H9 (cell line): ENCODE measurements around the gene YTHDC1. TPM values are rescaled to one million over a fixed set of nuclear protein-coding genes. Genes with fewer than 3 reads are reported as not detected.

Experiments
- DNase-seq: peaks from one replicate; pipeline ENCODE4 v3.0.0-alpha.2; 2017
- H2AFZ ChIP-seq: one replicate; pipeline ENCODE4 v1.6.1; 2013; ENCODE audit warnings: mild to moderate bottlenecking, low read length, control low read depth, moderate library complexity
- H2AK5ac ChIP-seq: 2 replicates; pipeline ENCODE4 v1.6.1; 2013; ENCODE audit warnings: low read length, control low read depth, mixed read lengths; ENCODE audit not compliant: insufficient read length
- H2BK120ac ChIP-seq: one replicate; pipeline ENCODE4 v1.6.1; 2013; ENCODE audit warnings: low read depth, mild to moderate bottlenecking, low read length, control low read depth, inconsistent platforms; ENCODE audit not compliant: poor library complexity, severe bottlenecking
- H2BK12ac ChIP-seq: 2 replicates; pipeline ENCODE4 v1.6.1; 2013; ENCODE audit warnings: low read length, control low read depth, mixed read lengths, low read depth; ENCODE audit not compliant: insufficient read length
- H2BK15ac ChIP-seq: 2 replicates; pipeline ENCODE4 v1.6.1; 2013; ENCODE audit warnings: low read depth, low read length, control low read depth
- H2BK20ac ChIP-seq: one replicate; pipeline ENCODE4 v1.6.1; 2013; ENCODE audit warnings: low read depth, mild to moderate bottlenecking, low read length, control low read depth, inconsistent platforms; ENCODE audit not compliant: poor library complexity, severe bottlenecking
- H2BK5ac ChIP-seq: 2 replicates; pipeline ENCODE4 v1.6.1; 2013; ENCODE audit warnings: low read length, control low read depth, mixed read lengths; ENCODE audit not compliant: insufficient read length
- H3K14ac ChIP-seq: 2 replicates; pipeline ENCODE4 v1.6.1; 2013; ENCODE audit warnings: low read length, control low read depth; ENCODE audit not compliant: insufficient read depth
- H3K18ac ChIP-seq: 2 replicates; pipeline ENCODE4 v1.6.1; 2013; ENCODE audit warnings: low read depth, mild to moderate bottlenecking, mixed read lengths, low read length, control low read depth; ENCODE audit not compliant: insufficient read length
- H3K23ac ChIP-seq: 2 replicates; pipeline ENCODE4 v1.6.1; 2013; ENCODE audit warnings: low read length, control low read depth, mixed read lengths, low read depth; ENCODE audit not compliant: insufficient read length
- H3K23me2 ChIP-seq: 2 replicates; pipeline ENCODE4 v1.6.1; 2013; ENCODE audit warnings: low read depth, mild to moderate bottlenecking, mixed read lengths, low read length, control low read depth; ENCODE audit not compliant: insufficient read length, poor library complexity, severe bottlenecking
- H3K27ac ChIP-seq: 2 replicates; pipeline ENCODE4 v1.5.1; 2013; ENCODE audit warnings: low read length, control low read depth, mixed read lengths, low read depth; ENCODE audit not compliant: insufficient read length
- H3K27me3 ChIP-seq: 2 replicates; pipeline ENCODE4 v1.6.1; 2013; ENCODE audit warnings: low read length, control low read depth, inconsistent platforms; ENCODE audit not compliant: insufficient read depth
- H3K4ac ChIP-seq: 2 replicates; pipeline ENCODE4 v1.6.1; 2013; ENCODE audit warnings: low read depth, mild to moderate bottlenecking, control low read depth, inconsistent platforms, low read length, moderate library complexity
- H3K4me1 ChIP-seq: 2 replicates; pipeline ENCODE4 v1.6.1; 2013; ENCODE audit warnings: low read length, control low read depth, inconsistent platforms; ENCODE audit not compliant: insufficient read depth
- H3K4me2 ChIP-seq: 2 replicates; pipeline ENCODE4 v1.6.1; 2013; ENCODE audit warnings: low read length, control low read depth, mixed read lengths; ENCODE audit not compliant: insufficient read length, insufficient read depth
- H3K56ac ChIP-seq: 2 replicates; pipeline ENCODE4 v1.6.1; 2013; ENCODE audit warnings: low read depth, mild to moderate bottlenecking, mixed read lengths, low read length, control low read depth; ENCODE audit not compliant: insufficient read length
- H3K79me1 ChIP-seq: 2 replicates; pipeline ENCODE4 v1.6.1; 2013; ENCODE audit warnings: low read depth, mild to moderate bottlenecking, moderate library complexity, low read length, control low read depth, inconsistent platforms; ENCODE audit not compliant: insufficient read depth, poor library complexity, severe bottlenecking
- H3K79me2 ChIP-seq: 2 replicates; pipeline ENCODE4 v1.6.1; 2013; ENCODE audit warnings: low read length, control low read depth, inconsistent platforms; ENCODE audit not compliant: insufficient read depth
- H3K9ac ChIP-seq: 2 replicates; pipeline ENCODE4 v1.6.1; 2013; ENCODE audit warnings: low read length, control low read depth, mixed read lengths; ENCODE audit not compliant: insufficient read length; ENCODE audit errors: extremely low read depth
- H3K9me3 ChIP-seq: one replicate; pipeline ENCODE4 v1.6.1; 2013; ENCODE audit warnings: low read depth, low read length, inconsistent platforms; ENCODE audit not compliant: control insufficient read depth
- H3T11ph ChIP-seq: one replicate; pipeline ENCODE4 v1.6.1; 2013; ENCODE audit warnings: mild to moderate bottlenecking, low read length, control low read depth, inconsistent platforms
- H4K20me1 ChIP-seq: one replicate; pipeline ENCODE4 v1.6.1; 2013; ENCODE audit not compliant: control insufficient read depth, insufficient read length, insufficient read depth
- H4K5ac ChIP-seq: 2 replicates; pipeline ENCODE4 v1.6.1; 2013; ENCODE audit warnings: low read depth, mild to moderate bottlenecking, mixed read lengths, low read length, control low read depth; ENCODE audit not compliant: insufficient read length
- H4K8ac ChIP-seq: replicated peaks from 2 replicates; pipeline ENCODE4 v1.6.1; 2013; ENCODE audit warnings: low read length, control low read depth, mixed read lengths, low read depth; ENCODE audit not compliant: insufficient read length
- H4K91ac ChIP-seq: 2 replicates; pipeline ENCODE4 v1.6.1; 2013; ENCODE audit warnings: low read depth, mild to moderate bottlenecking, moderate library complexity, mixed read lengths, low read length, control low read depth; ENCODE audit not compliant: insufficient read length
- H3K27ac Mint-ChIP-seq, 3 experiments: 2 replicates in 2 of 3; 3 replicates in 1 of 3; pipeline ENCODE4 v1.8.0; 2020 to 2021; ENCODE audit warnings: mixed read lengths in 3 of 3, mild to moderate bottlenecking in 1 of 3, moderate library complexity in 1 of 3
- H3K27me3 Mint-ChIP-seq: 2 replicates; pipeline ENCODE4 v1.8.0; 2021; ENCODE audit warnings: low read depth, mild to moderate bottlenecking, moderate library complexity, mixed read lengths
- H3K36me3 Mint-ChIP-seq, 3 experiments: 2 replicates in 2 of 3; 3 replicates in 1 of 3; pipeline ENCODE4 v1.8.0; 2020 to 2021; ENCODE audit warnings: low read depth in 3 of 3, mixed read lengths in 3 of 3; ENCODE audit not compliant: insufficient read depth in 1 of 3
- H3K4me1 Mint-ChIP-seq, 2 experiments: 2 replicates each; pipeline ENCODE4 v1.8.0; 2020; ENCODE audit warnings: mixed read lengths in 2 of 2
- H3K4me3 Mint-ChIP-seq, 2 experiments: 2 replicates in 1 of 2; 3 replicates in 1 of 2; pipeline ENCODE4 v1.8.0; 2020 to 2021; ENCODE audit warnings: mild to moderate bottlenecking in 2 of 2, mixed read lengths in 2 of 2, moderate library complexity in 1 of 2
- H3K9me3 Mint-ChIP-seq, 2 experiments: 2 replicates in 1 of 2; 3 replicates in 1 of 2; pipeline ENCODE4 v1.8.0; 2020; ENCODE audit warnings: mild to moderate bottlenecking in 2 of 2, mixed read lengths in 2 of 2, moderate library complexity in 1 of 2
- WGBS: extraction: QIAGEN DNeasy Blood & Tissue Kit; methylation state at CpG from one replicate; pipeline ENCODE4 v1.1.7; 2013; ENCODE audit warnings: missing lambda C conversion rate, low lambda C conversion rate, mixed read lengths; ENCODE audit not compliant: insufficient read length; ENCODE audit errors: extremely low coverage; 5-methylcytosine and 5-hydroxymethylcytosine counted together
- total RNA-seq: library from RNA; stranded (reverse); gene quantifications from 2 replicates; pipeline ENCODE4 v1.2.1, GENCODE V29; 2021
- TF ChIP-seq, protein P1 (sequence below): fragments of 200-600 bp; sonication (generic); conservative IDR thresholded peaks from 3 replicates; pipeline ENCODE4 v1.8.0; 2021; ENCODE audit warnings: antibody characterized with exemption, mild to moderate bottlenecking

The YTHDC1 gene
- total RNA-seq, 1 experiment from 2014 or later, result 158 TPM

GRCh38 chr4:68287704-68288392 is 62.0 kb downstream of the YTHDC1 start:
- H3K79me2 ChIP-seq, result no peaks in the 10 kb centered on the region
- H2BK12ac ChIP-seq, result no peak overlapping the region
- no peak overlapping the region for H2BK120ac ChIP-seq
- H4K91ac ChIP-seq, result no peak overlapping the region
- H4K20me1 ChIP-seq, result no peaks in the 10 kb centered on the region
- no peaks in the 10 kb centered on the region for H3K9me3 ChIP-seq
- H3K4me2 ChIP-seq, result no peak overlapping the region
- H2BK5ac ChIP-seq, result no peak overlapping the region
- no peak overlapping the region for H3K56ac ChIP-seq
- H3K4me3 Mint-ChIP-seq, result no peak overlapping the region
- TF ChIP-seq, protein P1, sequence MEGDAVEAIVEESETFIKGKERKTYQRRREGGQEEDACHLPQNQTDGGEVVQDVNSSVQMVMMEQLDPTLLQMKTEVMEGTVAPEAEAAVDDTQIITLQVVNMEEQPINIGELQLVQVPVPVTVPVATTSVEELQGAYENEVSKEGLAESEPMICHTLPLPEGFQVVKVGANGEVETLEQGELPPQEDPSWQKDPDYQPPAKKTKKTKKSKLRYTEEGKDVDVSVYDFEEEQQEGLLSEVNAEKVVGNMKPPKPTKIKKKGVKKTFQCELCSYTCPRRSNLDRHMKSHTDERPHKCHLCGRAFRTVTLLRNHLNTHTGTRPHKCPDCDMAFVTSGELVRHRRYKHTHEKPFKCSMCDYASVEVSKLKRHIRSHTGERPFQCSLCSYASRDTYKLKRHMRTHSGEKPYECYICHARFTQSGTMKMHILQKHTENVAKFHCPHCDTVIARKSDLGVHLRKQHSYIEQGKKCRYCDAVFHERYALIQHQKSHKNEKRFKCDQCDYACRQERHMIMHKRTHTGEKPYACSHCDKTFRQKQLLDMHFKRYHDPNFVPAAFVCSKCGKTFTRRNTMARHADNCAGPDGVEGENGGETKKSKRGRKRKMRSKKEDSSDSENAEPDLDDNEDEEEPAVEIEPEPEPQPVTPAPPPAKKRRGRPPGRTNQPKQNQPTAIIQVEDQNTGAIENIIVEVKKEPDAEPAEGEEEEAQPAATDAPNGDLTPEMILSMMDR, result no peak
- H3K9me3 Mint-ChIP-seq, result peaks cover 9 to 15% of the 10 kb centered on the region in 2 experiments; a peak in 4 of 5 replicates
- no peak overlapping the region for H3K4ac ChIP-seq
- H3K79me1 ChIP-seq, result no peaks in the 10 kb centered on the region
- H2BK20ac ChIP-seq, result no peak overlapping the region
- peaks cover 6 to 10% (median 9%) of the 10 kb centered on the region in 3 experiments; a peak in 4 of 7 replicates for H3K36me3 Mint-ChIP-seq
- WGBS, result no CpG with 5 or more reads among the region's 3 CpGs
- H3K4me1 Mint-ChIP-seq, result peaks cover 10 to 17% of the 10 kb centered on the region in 2 experiments
- no peak overlapping the region for H2BK15ac ChIP-seq
- no peak overlapping the region for H3K9ac ChIP-seq
- H3K27me3 Mint-ChIP-seq, result no peaks in the 10 kb centered on the region
- H3K14ac ChIP-seq, result no peak overlapping the region
- peak overlapping the region in 1 of 3 experiments; percentile 9; a peak in 1 of 7 replicates for H3K27ac Mint-ChIP-seq
- DNase-seq, result no peak
- H3K18ac ChIP-seq, result no peak overlapping the region
- no peaks in the 10 kb centered on the region for H3K23me2 ChIP-seq
- H2AFZ ChIP-seq, result no peak overlapping the region
- no peak overlapping the region for H2AK5ac ChIP-seq
- no peak overlapping the region for H4K8ac ChIP-seq
- H3K23ac ChIP-seq, result no peak overlapping the region
- H3K27ac ChIP-seq, result no peak overlapping the region
- no peaks in the 10 kb centered on the region for H3K27me3 ChIP-seq
- H3T11ph ChIP-seq, result no peak overlapping the region
- H4K5ac ChIP-seq, result no peak overlapping the region
- H3K4me1 ChIP-seq, result no peaks in the 10 kb centered on the region; the same call in 1 of the 2 replicates
